GM10847 (cell line): ENCODE results near the gene SERPINB11.
"Not testable (repeated sequence)": the region's sequence is repeated elsewhere in the genome, so short reads cannot be mapped to it uniquely, and the experiment has no call there.

Source experiments
- POLR2A ChIP-seq: IDR thresholded peaks from 2 replicates; pipeline ENCODE4 v1.6.1; 2011; ENCODE audit not compliant: insufficient read length; ENCODE audit errors: extremely low read depth

SERPINB11 gene, protein sequence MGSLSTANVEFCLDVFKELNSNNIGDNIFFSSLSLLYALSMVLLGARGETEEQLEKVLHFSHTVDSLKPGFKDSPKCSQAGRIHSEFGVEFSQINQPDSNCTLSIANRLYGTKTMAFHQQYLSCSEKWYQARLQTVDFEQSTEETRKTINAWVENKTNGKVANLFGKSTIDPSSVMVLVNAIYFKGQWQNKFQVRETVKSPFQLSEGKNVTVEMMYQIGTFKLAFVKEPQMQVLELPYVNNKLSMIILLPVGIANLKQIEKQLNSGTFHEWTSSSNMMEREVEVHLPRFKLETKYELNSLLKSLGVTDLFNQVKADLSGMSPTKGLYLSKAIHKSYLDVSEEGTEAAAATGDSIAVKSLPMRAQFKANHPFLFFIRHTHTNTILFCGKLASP

DNA sequence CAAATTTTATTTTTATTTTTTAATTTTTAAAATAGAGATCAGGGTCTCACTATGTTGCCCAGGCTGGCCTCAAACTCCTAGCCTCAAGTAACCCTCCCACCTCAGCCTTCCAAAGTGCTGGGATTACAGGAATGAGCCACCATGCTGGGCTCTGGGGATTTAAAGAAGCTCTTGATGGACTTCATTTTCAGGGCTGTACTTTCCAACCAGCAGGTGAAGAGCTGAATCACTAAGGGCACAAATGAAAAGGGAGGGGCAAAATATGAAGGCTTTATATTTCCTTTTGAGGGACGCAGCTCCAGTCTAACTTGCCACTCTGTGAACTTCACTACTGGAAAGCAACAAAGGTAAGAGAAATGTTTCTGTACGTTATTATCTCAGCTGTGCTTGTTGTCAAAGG is at the start of gene SERPINB11:
SERPINB11 (plus strand) TSS at position 301 of the 400 bp plus-strand sequence. CDS start 7,234 bp downstream, outside the sequence.
- no peak for TF ChIP-seq POLR2A

DNA sequence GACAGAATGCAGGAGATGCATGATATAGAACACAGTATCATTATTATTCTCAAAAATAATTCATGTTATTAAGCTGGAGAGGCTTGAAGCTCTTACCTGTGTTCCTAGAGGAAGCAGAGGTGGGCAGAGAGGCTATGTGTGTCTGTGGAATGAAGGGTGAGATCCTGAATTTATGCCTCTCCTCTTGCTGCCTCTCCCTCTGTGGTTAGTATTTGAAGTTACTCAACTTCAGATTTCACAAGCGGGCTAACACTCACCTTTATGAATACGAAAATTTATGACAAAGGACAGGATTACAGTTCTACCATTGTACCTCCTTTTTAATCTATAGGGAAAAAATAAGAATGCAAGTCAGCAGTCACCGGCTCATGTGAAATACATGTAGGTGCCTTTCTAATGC is 41.0 kb upstream of the SERPINB11 start, which contains the start of gene SERPINB3:
SERPINB3 (minus strand) TSS at position 144 of the 400 bp plus-strand sequence. CDS start 677 bp downstream, outside the sequence.
- not testable (repeated sequence) for TF ChIP-seq POLR2A

- TF ChIP-seq POLR2A, result no peak
These were observed 38.2 kb upstream of the SERPINB11 start for GRCh38 chr18:63664571-63664970.

GRCh38 chr18:63676526-63677323 is 26.0 kb upstream of the SERPINB11 start:
- TF ChIP-seq POLR2A, result no peak

DNA sequence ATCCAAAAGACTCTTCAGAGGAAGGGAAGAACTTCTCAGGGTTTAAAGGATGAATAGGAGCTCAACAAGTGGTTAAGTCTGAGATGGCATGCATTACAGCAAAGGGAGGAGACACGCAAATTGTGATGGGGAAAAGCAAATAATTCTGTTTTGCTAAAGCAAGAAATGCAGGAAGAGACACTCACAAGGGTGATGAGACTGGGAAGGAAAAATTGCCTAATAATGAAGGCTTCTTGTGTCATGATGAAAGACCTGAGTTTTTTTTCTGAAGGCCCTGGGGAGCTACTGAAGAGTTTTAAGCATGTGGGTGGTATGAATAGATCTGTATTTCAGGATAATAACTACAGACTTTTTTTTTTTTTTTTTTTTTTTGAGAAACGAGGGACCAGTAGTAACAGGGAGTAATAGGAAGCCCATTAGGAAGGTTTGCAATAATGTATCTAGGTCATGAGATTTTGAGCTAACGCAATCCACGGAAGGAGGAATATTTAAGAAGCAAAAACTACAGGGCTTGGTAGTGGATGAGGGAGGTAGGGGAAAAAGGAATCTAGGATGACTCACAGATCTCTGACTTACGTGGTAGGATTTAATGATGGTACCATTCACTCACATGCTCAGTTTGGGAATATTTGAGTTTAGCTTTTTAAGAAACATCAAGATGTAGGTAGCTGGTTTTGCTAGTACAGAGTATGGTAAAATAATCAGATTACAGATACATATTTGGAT is 25.1 kb upstream of the SERPINB11 start:
- TF ChIP-seq POLR2A, result no peak

GRCh38 chr18:63679820-63680606 is 22.7 kb upstream of the SERPINB11 start:
- TF ChIP-seq POLR2A, result no peak

- no peak for TF ChIP-seq POLR2A
These were observed 21.1 kb upstream of the SERPINB11 start for GRCh38 chr18:63681449-63682340.

GRCh38 chr18:63683152-63683551 is 19.6 kb upstream of the SERPINB11 start:
- TF ChIP-seq POLR2A, result no peak

- TF ChIP-seq POLR2A, result no peak
These were observed 18.9 kb upstream of the SERPINB11 start for GRCh38 chr18:63683890-63684289.

DNA sequence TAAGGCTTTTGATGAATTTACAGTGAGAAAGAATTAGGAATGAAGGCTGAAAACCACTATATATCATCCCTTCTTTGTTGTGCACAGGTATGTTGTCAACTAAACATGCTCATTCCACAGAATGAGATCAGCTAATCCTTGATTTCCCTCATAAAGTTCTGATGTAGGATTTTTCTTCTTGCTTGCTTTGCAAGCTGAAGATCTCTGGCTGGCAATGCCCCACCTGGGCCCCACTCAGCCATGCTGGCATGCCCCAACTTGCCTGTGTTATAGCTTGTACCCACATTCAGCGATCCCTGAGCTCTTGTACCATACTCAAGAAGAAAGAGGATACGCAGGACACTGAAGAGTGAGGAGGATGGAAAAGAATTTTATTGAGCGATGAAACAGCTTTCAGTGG is 18.0 kb upstream of the SERPINB11 start:
- TF ChIP-seq POLR2A, result no peak

- no peak for TF ChIP-seq POLR2A
These were observed 15.9 kb upstream of the SERPINB11 start for GRCh38 chr18:63686871-63687270.

- TF ChIP-seq POLR2A, result no peak
These were observed 13.7 kb upstream of the SERPINB11 start for GRCh38 chr18:63689064-63689463.

DNA sequence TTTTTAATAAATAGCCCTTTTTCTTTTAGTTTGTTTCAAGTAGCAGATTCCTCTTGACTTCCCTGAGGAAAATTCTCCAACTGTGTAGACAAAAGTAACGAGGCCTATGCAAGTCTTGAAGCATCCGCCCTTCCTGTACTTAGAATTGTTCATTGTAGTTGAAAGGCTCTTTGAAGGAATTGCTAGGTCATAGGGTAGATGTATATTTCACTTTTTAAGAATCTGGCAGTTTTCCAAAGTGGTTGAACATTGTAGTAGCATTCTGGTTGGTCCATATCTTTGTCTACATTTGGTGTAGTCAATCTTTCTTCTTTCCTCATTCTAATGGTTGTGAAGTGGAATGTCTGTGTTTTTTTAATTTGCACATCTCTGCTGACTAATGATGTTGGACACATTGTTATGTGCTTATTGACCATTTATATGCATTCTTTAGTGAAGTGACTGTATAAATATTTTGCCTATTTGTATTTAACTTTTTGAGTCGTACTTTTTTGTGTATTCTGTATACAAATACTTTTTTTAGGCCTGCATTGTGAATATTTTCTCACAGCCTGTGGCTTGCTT is 5.6 kb upstream of the SERPINB11 start:
- TF ChIP-seq POLR2A, result no peak
